Skeletal muscle tissue (tissue), 4 donors: ENCODE measurements around the gene CARD8. TPM values are rescaled to one million over a fixed set of nuclear protein-coding genes. Genes with fewer than 3 reads are reported as not detected.
"Not testable (repeated sequence)": the region's sequence is repeated elsewhere in the genome, so short reads cannot be mapped to it uniquely, and the experiment has no call there.

Experiments used
- H3K27ac ChIP-seq: one replicate; pipeline ENCODE4 v1.7.0; 2013; ENCODE audit warnings: mild to moderate bottlenecking, low read depth, low read length, inconsistent platforms
- H3K27me3 ChIP-seq, 3 donors: one replicate each; pipeline ENCODE4 v1.7.0; 2013; ENCODE audit warnings: low read length in 3 of 3; ENCODE audit not compliant: control insufficient read depth in 3 of 3, insufficient read depth in 3 of 3
- H3K36me3 ChIP-seq, 3 donors: one replicate each; pipeline ENCODE4 v1.7.0; 2013; ENCODE audit warnings: low read length in 3 of 3; ENCODE audit not compliant: control insufficient read depth in 3 of 3, insufficient read depth in 3 of 3
- H3K4me1 ChIP-seq, 3 donors: one replicate each; pipeline ENCODE4 v1.7.0; 2013; ENCODE audit warnings: low read length in 3 of 3, mild to moderate bottlenecking in 3 of 3; ENCODE audit not compliant: control insufficient read depth in 3 of 3, insufficient read depth in 3 of 3
- H3K4me3 ChIP-seq, 3 donors: one replicate each; pipeline ENCODE4 v1.7.0; 2013; ENCODE audit warnings: low read length in 3 of 3
- H3K9ac ChIP-seq, 3 donors: one replicate each; pipeline ENCODE4 v1.7.0; 2013; ENCODE audit warnings: low read length in 3 of 3, mild to moderate bottlenecking in 3 of 3, moderate library complexity in 2 of 3, low read depth in 1 of 3
- H3K9me3 ChIP-seq, 3 donors: one replicate each; pipeline ENCODE4 v1.7.0; 2013; ENCODE audit warnings: low read length in 3 of 3; ENCODE audit not compliant: control insufficient read depth in 3 of 3
- total RNA-seq: library from RNA; depleted of rRNA; stranded (reverse); fragments of >200 nt; gene quantifications from one replicate; pipeline ENCODE4 v1.2.3, GENCODE V29; 2014
- donor health status: Osteomylitis.

The CARD8 gene
- total RNA-seq, 1 donor from 2014 or later = 26.6 TPM

DNA sequence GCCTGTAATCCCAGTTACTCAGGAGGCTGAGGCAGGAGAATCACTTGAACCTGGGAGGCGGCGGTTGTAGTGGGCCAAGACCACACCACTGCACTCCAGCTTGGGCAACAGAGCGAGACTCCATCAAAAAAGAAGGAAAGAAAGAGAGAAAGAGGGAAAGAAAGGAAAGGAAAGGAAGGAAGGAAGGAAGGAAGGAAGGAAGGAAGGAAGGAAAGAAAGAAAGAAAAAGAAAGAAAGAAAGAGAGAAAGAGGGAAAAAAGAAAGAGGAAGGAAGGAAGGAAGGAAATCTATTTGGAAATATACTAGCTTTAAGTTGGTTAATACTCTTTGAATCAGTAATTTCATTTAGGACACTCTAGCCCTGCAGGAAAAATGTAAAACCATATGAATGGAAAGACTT is 34.9 kb downstream of the CARD8 start:
- H3K4me3 ChIP-seq = not testable (repeated sequence)

DNA sequence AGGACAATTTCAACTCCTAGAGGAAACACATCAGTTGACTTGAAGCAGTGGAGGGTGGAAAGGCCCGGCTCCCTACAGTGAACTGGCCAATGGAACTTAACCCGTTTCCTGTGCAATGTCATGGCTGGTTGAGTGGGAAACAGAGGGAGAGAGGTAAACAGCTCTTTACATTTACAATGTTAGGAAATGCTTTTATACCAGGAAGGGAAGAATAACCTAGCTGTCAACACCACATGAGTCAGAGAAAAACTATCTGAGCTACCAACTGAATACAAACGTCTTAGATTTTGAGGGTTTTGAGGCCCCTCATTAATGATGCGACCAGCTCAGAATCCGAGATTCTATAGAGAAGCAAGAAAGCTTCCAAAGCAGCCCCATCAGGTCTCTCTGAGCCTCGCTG is 36.7 kb downstream of the CARD8 start:
- peaks cover 9 to 31% (median 14%) of the 10 kb centered on the region in 3 donors for H3K36me3 ChIP-seq
- H3K27me3 ChIP-seq = no peaks in the 10 kb centered on the region
- no peak overlapping the region for H3K9ac ChIP-seq
- no peak overlapping the region for H3K27ac ChIP-seq
- no peaks in the 10 kb centered on the region for H3K9me3 ChIP-seq
- no peak overlapping the region for H3K4me3 ChIP-seq
- H3K4me1 ChIP-seq = peaks cover 0 to 2% (median 0%) of the 10 kb centered on the region in 3 donors

More for the DNA sequence above, 34.9 kb downstream of the CARD8 start:
- not testable (repeated sequence) for H3K9me3 ChIP-seq, H3K27me3 ChIP-seq, H3K9ac ChIP-seq, H3K27ac ChIP-seq, H3K4me1 ChIP-seq
- H3K36me3 ChIP-seq = peaks cover 6 to 24% (median 14%) of the 10 kb centered on the region in 3 donors

DNA sequence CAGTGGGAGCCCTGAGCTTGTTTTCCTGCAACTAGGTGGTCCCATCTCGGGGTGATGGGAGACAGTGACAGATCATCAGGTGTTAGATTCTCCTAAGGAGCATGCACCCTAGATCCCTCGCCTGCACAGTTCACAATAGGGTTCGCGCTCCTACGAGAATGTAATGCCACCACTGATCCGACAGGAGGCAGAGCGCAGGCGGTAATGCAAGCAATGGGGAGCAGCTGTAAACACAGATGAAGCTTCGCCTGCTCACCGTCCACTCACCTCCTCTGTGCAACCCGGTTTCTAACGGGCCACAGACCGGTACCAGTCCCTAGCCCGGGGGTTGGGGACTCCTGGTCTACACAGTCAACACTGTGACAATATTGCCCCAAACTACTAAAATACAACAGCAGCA is 38.8 kb downstream of the CARD8 start:
- H3K36me3 ChIP-seq = peaks cover 9 to 39% (median 21%) of the 10 kb centered on the region in 3 donors
- no peak overlapping the region for H3K4me3 ChIP-seq
- H3K9ac ChIP-seq = no peak overlapping the region
- no peaks in the 10 kb centered on the region for H3K27me3 ChIP-seq
- H3K4me1 ChIP-seq = peaks cover 0 to 2% (median 0%) of the 10 kb centered on the region in 3 donors
- H3K9me3 ChIP-seq = no peaks in the 10 kb centered on the region
- H3K27ac ChIP-seq = no peak overlapping the region

DNA sequence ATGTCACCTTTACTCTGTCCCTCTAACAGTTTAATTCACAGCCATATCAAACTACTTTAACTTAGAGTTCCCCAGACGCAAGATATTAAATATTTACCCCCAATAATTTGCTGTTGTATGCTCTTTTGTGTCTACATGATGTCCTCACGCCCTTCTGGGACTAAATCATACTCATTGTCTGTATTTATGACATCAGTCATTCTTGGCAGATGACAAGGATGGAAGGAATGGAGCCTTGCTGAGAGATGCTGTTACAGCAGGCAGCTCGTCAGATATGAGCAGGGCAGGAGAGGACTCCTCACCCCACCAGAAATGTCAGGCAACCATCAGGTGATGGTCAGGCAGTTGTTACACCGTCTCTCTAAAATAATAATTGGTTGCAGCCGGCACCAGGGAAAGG is 41.8 kb downstream of the CARD8 start:
- peaks cover 0 to 2% (median 0%) of the 10 kb centered on the region in 3 donors for H3K4me1 ChIP-seq
- H3K9ac ChIP-seq = no peak overlapping the region
- no peak overlapping the region for H3K27ac ChIP-seq
- H3K27me3 ChIP-seq = no peaks in the 10 kb centered on the region
- H3K4me3 ChIP-seq = no peak overlapping the region
- H3K9me3 ChIP-seq = no peaks in the 10 kb centered on the region
- peaks cover 13 to 41% (median 27%) of the 10 kb centered on the region in 3 donors for H3K36me3 ChIP-seq

DNA sequence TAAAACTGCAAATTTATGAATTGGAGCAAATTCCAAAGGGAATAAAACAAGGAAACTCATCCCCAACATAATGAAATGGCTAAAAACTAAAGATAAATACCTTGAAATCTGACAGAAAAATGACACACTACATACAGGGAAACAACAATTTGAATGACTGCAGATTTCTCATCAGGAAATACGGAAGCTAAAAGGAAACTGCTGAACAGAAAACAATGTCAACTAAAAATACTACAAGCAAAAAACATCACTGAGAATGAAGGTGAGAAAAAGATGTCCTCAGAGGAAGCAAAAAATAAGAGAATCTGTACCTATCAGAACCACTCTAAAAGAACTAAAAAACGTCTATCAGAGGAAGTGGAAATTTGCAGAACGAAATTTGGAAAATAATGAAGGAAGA is 45.7 kb downstream of the CARD8 start:
- H3K9me3 ChIP-seq = no peaks in the 10 kb centered on the region
- no peaks in the 10 kb centered on the region for H3K27me3 ChIP-seq
- H3K27ac ChIP-seq = no peak overlapping the region
- H3K36me3 ChIP-seq = peaks cover 5 to 24% (median 16%) of the 10 kb centered on the region in 3 donors
- peaks cover 0 to 2% (median 1%) of the 10 kb centered on the region in 3 donors for H3K4me1 ChIP-seq
- no peak overlapping the region for H3K4me3 ChIP-seq
- H3K9ac ChIP-seq = no peak overlapping the region

DNA sequence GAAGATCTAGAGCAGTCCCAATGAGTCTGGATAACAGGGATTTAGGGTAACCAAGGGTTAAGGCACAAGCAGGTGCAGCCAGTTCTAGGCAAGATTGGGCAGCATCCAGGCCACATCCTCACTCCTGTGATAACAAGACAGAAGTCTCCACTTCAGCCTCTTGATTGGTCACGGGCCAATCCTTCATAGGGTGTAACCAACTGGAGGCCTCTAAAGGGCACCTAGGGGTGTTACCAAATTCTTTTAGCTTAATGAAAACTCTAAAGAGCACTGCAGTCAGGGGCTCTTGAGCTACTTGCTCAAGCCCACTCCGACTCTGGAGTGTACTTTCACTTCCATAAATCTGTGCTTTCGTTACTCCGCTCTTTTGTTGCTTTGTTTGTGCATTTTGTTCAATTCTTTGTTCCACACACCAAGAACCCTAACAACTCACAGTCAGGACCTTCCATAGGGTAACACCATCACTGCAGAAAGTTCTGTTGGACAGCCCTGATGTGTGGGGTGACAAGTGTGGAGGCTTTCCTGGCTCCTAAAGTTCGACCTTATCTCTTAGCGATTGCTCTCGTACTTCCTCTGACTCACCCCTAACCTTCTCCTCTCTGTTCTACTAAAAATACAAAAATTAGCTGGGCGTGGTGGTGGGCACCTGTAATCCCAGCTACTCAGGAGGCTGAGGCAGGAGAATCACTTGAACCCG is 49.2 kb downstream of the CARD8 start:
- Histone ChIP-seq H3K27me3 (no peaks in the 10 kb centered on the region), H3K4me1 (peaks cover 8 to 17% (median 13%) of the 10 kb centered on the region in 3 donors), H3K4me3 (no peak overlapping the region), H3K9me3 (no peaks in the 10 kb centered on the region), H3K27ac (no peak overlapping the region), H3K36me3 (peaks cover 1 to 3% (median 3%) of the 10 kb centered on the region in 3 donors), H3K9ac (no peak overlapping the region)

DNA sequence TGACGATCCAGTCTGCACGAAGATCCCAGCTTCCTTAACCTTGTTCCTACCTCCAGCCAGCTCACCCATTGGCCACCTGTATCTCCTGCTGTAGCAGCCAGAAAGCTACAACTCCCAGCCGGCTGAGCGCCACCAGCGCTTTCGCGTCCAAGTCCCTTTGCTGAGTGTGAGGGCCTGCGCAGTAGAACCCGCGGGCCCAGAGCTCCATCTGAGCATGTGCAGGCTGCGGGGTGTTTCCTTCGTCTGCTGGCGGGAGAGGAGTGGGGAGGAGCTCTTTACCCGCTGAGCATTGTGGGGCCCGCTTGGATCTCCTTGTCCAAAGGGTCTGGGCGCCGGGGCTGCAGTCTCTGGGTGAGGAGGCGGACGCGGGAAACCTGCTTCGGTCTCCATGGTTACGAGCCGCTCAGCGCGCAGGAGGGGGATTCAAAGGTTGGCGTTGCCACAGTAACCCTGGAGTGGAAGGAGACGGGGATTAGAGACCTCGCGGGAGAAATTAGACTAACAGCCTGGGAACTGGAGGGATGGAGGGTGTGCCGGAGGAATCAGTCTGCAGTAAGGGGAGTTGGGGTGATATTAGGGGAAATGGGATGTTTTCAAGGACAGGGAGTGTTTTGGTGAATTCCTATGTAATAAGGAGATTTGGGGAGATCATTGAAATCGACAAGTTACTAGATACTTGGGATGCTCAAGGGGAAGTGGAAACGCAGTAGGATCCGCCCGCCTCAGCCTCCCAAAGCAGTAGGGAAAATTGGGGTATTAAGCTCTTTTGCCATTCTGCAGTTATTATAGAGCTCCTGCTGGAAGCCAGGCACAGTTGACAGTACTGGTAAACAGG is 51.7 kb downstream of the CARD8 start:
- Histone ChIP-seq H3K9ac (peak overlapping the region; percentile 77 to 91 (median 85)), H3K4me3 (peak overlapping the region; percentile 87 to 95 (median 95)), H3K27ac (peak overlapping the region; percentile 65), H3K27me3 (no peaks in the 10 kb centered on the region), H3K9me3 (no peaks in the 10 kb centered on the region), H3K4me1 (peaks cover 8 to 17% (median 13%) of the 10 kb centered on the region in 3 donors), H3K36me3 (no peaks in the 10 kb centered on the region)

DNA sequence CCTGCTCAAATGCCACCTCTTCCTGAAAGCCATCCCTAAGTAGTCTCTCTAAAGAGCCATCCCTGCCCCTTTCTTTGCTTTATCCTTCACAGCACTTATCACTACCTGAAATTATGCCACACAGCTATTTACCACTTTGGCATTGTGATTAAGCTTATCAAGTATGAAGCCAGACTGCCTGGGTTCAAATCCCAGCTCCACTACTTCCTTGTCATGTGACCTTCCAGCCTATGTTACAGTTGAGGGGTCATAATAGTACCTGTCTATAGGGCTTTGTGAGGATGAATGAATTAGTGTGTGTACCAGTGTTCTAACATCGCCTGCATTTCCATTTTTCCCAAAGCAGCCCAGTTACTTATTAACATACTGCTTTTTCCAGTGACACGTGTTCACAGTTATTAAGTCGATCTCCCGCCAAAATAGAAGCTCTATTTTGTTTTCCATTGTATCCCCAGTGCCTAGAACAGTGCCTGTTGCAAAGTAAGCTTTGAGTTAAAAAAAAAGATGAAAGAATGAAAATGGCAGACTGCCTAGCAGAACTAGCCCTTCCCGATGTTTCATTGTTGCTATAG is 52.4 kb downstream of the CARD8 start:
- Histone ChIP-seq H3K9ac (peak overlapping the region; percentile 57 to 91 (median 77)), H3K27me3 (no peaks in the 10 kb centered on the region), H3K4me3 (peak overlapping the region; percentile 87 to 95 (median 95)), H3K36me3 (no peaks in the 10 kb centered on the region), H3K27ac (no peak overlapping the region), H3K9me3 (no peaks in the 10 kb centered on the region), H3K4me1 (peaks cover 8 to 17% (median 13%) of the 10 kb centered on the region in 3 donors)

DNA sequence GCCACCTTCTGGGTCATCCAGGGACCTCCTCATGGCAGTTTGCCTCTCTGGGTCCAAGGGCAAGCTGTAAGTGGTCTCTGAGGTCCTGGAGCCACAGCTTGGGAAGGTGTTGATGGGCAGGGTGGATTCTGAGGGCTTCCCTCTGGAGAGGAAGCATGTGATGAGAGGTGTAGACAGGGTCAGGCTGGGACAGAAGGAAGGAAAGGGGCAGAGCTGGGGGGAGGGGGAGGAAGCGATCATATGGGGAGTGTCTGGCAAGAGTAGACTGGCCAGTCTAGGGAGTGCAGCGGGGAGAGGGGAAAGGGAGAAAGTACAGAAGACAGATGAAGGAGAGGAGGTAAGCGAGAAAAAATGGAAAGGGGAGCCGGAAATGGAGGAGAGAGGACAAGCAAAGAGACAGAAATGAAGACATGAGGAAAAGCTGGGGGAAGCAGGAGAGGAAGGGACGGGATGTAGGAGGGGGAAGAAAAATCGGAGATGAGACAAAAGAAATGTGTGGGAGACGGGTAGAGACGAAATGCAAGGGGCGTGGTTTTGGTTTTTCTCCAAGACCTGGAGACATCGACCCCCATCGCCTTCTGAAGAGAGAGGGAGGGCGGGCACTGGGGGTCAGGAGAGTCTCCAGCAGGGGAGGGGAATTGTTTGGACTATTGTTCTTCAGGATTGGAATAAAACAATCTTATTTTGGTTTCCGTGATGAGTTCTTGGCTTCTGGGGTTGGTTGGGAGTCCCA is 58.6 kb downstream of the CARD8 start:
- H3K36me3 ChIP-seq = peaks cover 0 to 5% (median 0%) of the 10 kb centered on the region in 3 donors
- no peaks in the 10 kb centered on the region for H3K9me3 ChIP-seq
- peaks cover 0 to 10% (median 0%) of the 10 kb centered on the region in 3 donors for H3K27me3 ChIP-seq
- peaks cover 0 to 6% (median 4%) of the 10 kb centered on the region in 3 donors for H3K4me1 ChIP-seq
- no peak overlapping the region for H3K4me3 ChIP-seq
- H3K9ac ChIP-seq = no peak overlapping the region
- H3K27ac ChIP-seq = no peak overlapping the region
